C4-2B (cell line): ENCODE results near the gene DCXR.

Experiments used
- H3K27ac ChIP-seq: fragments of 450-650 bp; 2 replicates; pipeline ENCODE4 v1.5.1; 2017
- ZFX ChIP-seq: fragments of 450-650 bp; IDR thresholded peaks from 2 replicates; pipeline ENCODE4 v1.6.1; 2017
- TF ChIP-seq, protein P1 (sequence below): fragments of 450-650 bp; conservative IDR thresholded peaks from 2 replicates; pipeline ENCODE4 v1.5.1; 2017; ENCODE audit warnings: mild to moderate bottlenecking

Gene DCXR

DNA sequence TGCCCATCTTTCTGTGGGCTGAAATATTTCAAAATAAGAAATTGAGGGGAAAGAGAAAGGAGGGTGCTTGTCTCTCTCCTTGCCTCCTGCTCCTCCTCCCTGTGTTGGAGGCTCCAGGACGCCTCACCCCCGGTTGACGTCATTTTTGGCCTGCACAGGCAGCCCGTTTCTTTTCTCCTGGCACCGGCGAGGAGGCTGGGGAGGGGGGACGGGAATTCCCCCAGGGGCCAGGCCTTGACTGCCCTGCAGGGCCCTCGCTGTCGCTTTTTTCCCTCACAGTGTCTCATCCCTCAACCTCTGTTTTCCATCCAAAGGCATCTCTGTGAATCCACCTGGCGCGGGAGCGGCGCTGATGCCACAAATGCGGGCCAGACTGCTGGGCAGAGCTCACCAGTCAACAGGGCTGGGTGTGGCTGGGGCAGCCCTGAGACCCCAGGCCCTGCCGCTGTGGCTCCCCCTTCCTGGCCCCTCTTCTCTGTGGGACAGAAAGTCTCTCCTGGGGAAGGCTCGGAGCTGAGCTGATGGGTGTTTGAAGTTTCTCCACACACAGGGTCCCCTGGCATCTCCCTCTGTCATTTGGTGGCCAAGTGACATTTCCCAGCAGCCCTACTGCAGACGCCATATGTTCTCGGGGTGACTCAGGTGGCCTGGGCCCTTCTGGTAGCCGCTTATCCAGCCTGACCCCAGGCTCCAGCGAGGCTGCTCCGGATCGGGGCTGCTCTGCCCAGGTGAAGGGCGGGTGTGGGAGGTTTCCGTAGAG lies 30.8 kb downstream of the DCXR start:
- no peak for TF ChIP-seq ZFX
- TF ChIP-seq, protein P1, sequence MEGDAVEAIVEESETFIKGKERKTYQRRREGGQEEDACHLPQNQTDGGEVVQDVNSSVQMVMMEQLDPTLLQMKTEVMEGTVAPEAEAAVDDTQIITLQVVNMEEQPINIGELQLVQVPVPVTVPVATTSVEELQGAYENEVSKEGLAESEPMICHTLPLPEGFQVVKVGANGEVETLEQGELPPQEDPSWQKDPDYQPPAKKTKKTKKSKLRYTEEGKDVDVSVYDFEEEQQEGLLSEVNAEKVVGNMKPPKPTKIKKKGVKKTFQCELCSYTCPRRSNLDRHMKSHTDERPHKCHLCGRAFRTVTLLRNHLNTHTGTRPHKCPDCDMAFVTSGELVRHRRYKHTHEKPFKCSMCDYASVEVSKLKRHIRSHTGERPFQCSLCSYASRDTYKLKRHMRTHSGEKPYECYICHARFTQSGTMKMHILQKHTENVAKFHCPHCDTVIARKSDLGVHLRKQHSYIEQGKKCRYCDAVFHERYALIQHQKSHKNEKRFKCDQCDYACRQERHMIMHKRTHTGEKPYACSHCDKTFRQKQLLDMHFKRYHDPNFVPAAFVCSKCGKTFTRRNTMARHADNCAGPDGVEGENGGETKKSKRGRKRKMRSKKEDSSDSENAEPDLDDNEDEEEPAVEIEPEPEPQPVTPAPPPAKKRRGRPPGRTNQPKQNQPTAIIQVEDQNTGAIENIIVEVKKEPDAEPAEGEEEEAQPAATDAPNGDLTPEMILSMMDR = no peak
- no peak overlapping the region for H3K27ac ChIP-seq

DNA sequence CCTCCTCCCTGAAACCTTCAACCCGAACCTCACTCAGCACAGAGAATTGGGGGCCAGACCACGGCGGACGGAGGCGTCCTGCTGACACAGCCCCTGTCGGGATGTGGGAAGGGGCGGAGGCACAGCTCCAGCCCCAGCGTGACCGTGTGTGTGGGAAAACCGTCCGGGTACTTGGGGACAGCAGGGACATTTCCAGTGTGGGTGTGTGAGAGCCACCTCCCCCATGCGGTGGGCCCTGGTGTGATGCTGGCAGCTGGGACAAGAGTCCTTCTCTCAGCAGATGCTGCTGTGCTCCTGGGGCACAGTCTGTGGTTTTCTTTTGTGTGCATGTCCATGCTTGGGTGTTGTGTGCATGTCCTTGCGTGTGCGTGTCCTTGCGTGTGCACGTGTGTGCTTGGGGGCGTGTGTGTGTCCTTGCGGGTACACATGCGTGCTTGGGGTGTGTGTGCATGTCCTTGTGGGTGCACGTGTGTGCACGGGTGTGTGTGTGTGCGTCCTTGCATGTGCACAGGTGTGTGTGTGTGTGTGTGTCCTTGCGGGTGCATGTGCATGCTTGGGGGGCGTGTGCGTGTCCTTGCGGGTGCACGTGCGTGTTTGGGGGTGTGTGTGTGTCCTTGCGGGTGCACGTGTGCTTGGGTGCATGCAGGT lies 31.7 kb downstream of the DCXR start:
- no peak for TF ChIP-seq ZFX
- TF ChIP-seq, protein P1 = no peak
- H3K27ac ChIP-seq = no peak overlapping the region

DNA sequence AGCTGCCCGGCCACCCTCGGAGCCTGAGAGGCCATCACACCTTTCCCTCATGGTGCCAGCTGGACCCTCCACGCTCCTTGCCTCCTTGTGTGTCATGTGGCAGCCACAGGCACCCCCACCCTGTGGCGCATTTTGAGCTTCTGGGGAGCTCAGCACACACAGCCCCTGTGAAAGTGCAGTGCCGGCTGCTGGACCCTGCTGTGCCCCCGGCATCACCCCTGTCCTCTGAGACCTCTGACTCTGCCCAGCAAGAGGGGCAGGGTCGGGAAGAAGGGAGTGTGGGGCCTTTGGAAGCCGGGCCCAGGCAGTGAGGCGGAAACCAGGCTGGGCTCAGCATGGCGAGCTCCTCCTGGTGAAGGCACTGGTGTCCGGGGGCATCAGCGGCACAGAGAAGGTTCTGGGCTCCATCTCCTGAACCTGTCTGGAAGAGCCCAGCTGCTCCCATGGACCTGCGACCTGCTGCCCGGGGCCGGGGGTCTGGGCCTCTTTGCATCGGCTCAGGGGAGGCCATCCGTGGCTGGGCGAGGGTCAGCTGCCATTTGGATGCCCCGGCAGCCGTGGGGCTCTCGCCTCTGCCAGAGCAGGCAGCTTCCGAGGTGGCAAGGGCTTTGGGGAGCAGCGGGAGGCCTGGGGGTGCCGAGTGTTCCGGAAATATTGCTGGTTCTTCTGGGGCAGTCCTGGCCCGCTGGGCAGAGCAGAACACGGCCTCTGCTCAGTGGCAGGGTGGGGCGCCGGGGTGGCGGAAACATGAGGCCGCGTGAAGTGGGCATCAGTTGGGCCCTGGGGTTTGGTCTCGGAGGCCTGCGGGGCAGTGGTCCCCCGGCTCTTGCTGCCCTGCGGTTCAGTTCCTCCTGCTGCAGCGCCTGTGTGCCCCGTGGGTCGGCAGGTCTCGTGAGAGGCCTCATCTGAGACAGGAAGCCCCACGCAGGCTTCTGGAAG lies 32.7 kb downstream of the DCXR start:
- TF ChIP-seq ZFX = no peak
- TF ChIP-seq, protein P1 = no peak
- no peak overlapping the region for H3K27ac ChIP-seq

DNA sequence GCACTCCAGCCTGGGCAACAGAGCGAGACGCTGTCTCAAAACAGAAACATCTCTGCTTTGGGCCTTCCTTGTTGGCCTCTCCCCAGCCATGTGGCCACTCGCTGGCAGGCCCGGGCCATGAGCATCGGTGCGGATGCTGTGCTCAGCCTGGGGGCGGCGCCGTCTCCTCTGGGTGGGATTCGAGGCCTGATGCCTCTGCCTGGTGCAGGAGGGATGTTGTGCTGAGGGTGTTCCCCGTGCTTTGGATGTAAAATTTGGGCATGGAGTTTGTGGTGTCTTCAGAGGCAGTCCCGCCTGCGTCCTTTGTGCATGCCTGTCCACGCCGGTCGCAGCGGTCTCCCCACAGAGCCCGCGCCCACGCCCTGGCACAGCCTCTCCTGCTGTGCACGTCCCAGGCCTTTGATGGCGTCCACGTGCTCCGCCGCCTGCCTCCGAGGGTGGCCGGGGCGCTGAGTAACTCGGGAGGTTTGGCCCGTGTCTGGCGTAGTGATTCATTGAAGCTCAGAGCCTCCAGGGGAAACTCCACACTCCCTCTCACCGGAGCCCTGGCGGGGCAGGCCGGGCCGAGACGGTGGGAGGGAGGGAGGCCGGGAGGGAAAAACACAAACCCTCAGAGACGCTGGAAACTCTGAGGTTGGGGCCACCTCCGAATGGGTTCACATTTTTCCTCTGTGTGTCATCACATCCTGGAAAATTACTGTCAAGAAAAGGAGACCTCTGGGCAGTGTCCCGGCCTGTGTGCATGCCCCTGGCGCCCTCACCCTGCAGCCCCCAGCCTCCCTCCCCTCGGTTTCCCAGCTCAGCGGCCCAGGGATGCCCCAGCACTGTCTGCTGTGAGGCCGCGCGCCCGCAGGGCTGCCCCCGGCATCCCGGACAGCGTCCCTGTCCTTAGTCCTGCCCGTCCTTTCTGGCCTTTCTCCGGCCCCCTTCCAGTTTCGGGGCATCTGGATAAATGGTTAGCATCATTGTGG lies 33.8 kb downstream of the DCXR start:
- no peak for TF ChIP-seq ZFX
- TF ChIP-seq, protein P1 = no peak
- no peak overlapping the region for H3K27ac ChIP-seq

DNA sequence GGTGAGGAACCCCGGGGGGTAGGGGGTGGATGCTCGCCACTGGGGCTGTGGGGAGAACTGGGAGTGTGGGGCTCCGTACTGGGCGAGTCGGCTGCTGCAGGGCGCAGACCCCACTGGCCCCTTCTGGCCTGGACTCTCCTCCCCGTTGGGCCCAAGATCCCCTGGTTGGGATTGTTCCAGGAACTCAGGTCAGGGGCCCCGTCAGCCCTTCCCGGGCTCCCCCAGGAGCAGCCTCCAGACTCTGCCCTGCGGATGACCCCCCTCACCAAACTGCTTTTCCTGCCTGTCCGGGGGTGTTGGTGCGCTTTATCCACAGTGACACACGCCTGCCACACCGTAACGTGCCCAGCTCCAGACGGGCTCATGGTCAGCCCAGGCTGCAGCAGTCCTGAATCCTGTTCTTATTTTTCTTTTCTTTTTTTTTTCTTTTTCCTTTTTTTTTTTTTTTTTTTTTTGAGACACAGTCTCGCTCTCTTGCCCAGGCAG lies 35.9 kb downstream of the DCXR start:
- TF ChIP-seq, protein P1 = no peak
- TF ChIP-seq ZFX = no peak

DNA sequence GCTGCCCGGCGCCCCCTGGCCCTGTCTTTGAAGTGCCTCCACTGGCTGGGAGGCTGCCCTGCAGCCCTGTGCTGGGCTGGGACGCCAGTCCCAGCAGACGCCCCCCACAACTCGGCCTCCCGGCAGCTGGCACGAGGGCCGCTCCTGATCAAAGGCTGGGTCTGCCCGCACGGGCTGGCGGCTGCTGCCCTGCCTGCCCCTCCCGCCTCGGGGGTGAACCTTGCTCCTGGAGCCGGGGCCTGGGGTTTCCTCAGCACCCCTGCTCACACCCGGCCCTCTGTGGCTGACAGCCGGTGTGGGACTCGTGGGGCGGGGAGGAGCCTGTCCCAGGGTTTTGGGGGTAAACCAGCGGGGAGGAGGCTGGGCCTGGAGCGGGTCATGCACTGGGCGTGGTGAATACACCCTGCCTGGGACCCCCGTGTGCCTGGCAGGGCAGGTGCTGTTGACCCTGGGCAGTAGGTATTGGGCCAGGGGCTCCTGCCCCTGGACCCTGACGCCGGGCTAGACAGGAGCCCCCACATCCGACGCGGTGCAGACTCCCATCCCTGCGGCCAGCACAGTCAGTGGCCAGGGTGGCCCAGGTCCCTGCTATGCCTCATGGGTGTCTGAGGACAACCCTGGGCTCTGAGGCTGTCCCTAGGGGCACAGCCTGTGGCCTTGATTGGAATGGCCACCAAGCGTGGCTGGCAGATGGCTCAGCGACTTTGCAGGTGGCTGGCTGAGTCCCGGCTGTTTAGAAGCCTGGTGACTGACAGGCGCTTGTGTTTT lies 36.5 kb downstream of the DCXR start:
- TF ChIP-seq ZFX = no peak
- TF ChIP-seq, protein P1 = no peak
- no peak overlapping the region for H3K27ac ChIP-seq

More for the DNA sequence above, 35.9 kb downstream of the DCXR start:
- no peak overlapping the region for H3K27ac ChIP-seq
